HEK293T (cell line): ENCODE data around the gene PICALM.

ENCODE experiments used
- ELF4 ChIP-seq: fragments of 450-650 bp; IDR thresholded peaks from 2 replicates; pipeline ENCODE4 v1.6.1; 2017; ENCODE audit warnings: antibody characterized with exemption
- HDGF ChIP-seq: fragments of 450-650 bp; IDR thresholded peaks from 2 replicates; pipeline ENCODE4 v1.6.1; 2017; ENCODE audit warnings: antibody characterized with exemption, borderline replicate concordance

- no peak for TF ChIP-seq HDGF
- no peak for TF ChIP-seq ELF4
These were observed 47.5 kb downstream of the PICALM start for GRCh38 chr11:86021377-86021776.
